Fibroblast of lung (primary cell): Measurements from ENCODE around the gene SCEL. TPM values are rescaled to one million over a fixed set of nuclear protein-coding genes. Genes with fewer than 3 reads are reported as not detected.

ENCODE experiments used
- DNase-seq, 2 donors: peaks; one replicate each; pipeline versions ENCODE4 v3.0.0 to v3.0.0-alpha.2; 2010; ENCODE audit warnings: low read depth in 2 of 2
- H2AFZ ChIP-seq: 2 replicates; pipeline ENCODE4 v1.5.1; 2012; ENCODE audit warnings: low read length, control low read depth, inconsistent platforms
- H3K27ac ChIP-seq: 2 replicates; pipeline ENCODE4 v1.5.1; 2011; ENCODE audit warnings: low read length, control low read depth; ENCODE audit not compliant: insufficient read depth
- H3K27me3 ChIP-seq: 2 replicates; pipeline ENCODE4 v1.5.1; 2011; ENCODE audit warnings: mild to moderate bottlenecking, low read length; ENCODE audit not compliant: control insufficient read depth, insufficient read depth
- H3K36me3 ChIP-seq: 2 replicates; pipeline ENCODE4 v1.5.1; 2011; ENCODE audit warnings: low read length; ENCODE audit not compliant: control insufficient read depth, insufficient read depth
- H3K4me1 ChIP-seq: 2 replicates; pipeline ENCODE4 v1.5.1; 2011; ENCODE audit warnings: low read length; ENCODE audit not compliant: control insufficient read depth, insufficient read depth; ENCODE audit errors: extremely low read depth
- H3K4me2 ChIP-seq: 2 replicates; pipeline ENCODE4 v1.5.1; 2011; ENCODE audit warnings: low read length, control low read depth; ENCODE audit not compliant: insufficient read depth; ENCODE audit errors: extremely low read depth
- H3K4me3 ChIP-seq, 4 experiments: fragments of 200-600 bp in 1 of 4; sonication (generic) in 1 of 4; replicated peaks in 1 of 4; 2 replicates each; pipeline ENCODE4 v1.5.1; 2011 to 2016; ENCODE audit warnings: low read length in 4 of 4, low read depth in 3 of 4, mild to moderate bottlenecking in 3 of 4, control low read depth in 2 of 4, inconsistent platforms in 1 of 4, mixed read lengths in 1 of 4; ENCODE audit not compliant: insufficient read depth in 1 of 4; ENCODE audit errors: control extremely low read depth in 1 of 4
- H3K79me2 ChIP-seq: 2 replicates; pipeline ENCODE4 v1.5.1; 2012; ENCODE audit warnings: mild to moderate bottlenecking, low read length, inconsistent platforms; ENCODE audit not compliant: control insufficient read depth, insufficient read depth
- H3K9ac ChIP-seq: 2 replicates; pipeline ENCODE4 v1.5.1; 2011; ENCODE audit warnings: mild to moderate bottlenecking, low read length, control low read depth; ENCODE audit not compliant: insufficient read depth
- H3K9me3 ChIP-seq: 2 replicates; pipeline ENCODE4 v1.5.1; 2012; ENCODE audit warnings: low read depth, low read length; ENCODE audit not compliant: control insufficient read depth, insufficient read depth
- H4K20me1 ChIP-seq: 2 replicates; pipeline ENCODE4 v1.5.1; 2011; ENCODE audit warnings: low read length; ENCODE audit not compliant: control insufficient read depth, insufficient read depth; ENCODE audit errors: extremely low read depth
- EZH2 ChIP-seq: IDR thresholded peaks from 2 replicates; pipeline ENCODE4 v1.5.1; 2012; ENCODE audit warnings: low read length, control low read depth, mild to moderate bottlenecking; ENCODE audit errors: missing control alignments
- polyA plus RNA-seq, 2 donors: library from polyadenylated mRNA; depleted of rRNA in 1 of 2; stranded (reverse) in 1 of 2; unstranded in 1 of 2; fragments of >200 nt; gene quantifications; 2 replicates each; pipeline ENCODE4 v1.2.1, GENCODE V29; 2011 to 2012; ENCODE audit warnings: missing spikeins in 1 of 2
- total RNA-seq: library from RNA; depleted of rRNA; stranded (reverse); fragments of >200 nt; gene quantifications from 2 replicates; pipeline ENCODE4 v1.2.1, GENCODE V29; 2014
- TF ChIP-seq, protein P1 (sequence below), 2 donors: IDR thresholded peaks in 1 of 2; conservative IDR thresholded peaks in 1 of 2; 1 replicate in 1 of 2; 2 replicates in 1 of 2; pipeline ENCODE4 v1.5.1; 2011 to 2012; ENCODE audit warnings: low read length in 2 of 2, control low read depth in 1 of 2, inconsistent platforms in 1 of 2, low read depth in 1 of 2, mild to moderate bottlenecking in 1 of 2

Gene SCEL
- total and polyA plus RNA-seq, 2 donors (not counting 1 experiment from before 2014, with no cell fraction given), result not detected

DNA sequence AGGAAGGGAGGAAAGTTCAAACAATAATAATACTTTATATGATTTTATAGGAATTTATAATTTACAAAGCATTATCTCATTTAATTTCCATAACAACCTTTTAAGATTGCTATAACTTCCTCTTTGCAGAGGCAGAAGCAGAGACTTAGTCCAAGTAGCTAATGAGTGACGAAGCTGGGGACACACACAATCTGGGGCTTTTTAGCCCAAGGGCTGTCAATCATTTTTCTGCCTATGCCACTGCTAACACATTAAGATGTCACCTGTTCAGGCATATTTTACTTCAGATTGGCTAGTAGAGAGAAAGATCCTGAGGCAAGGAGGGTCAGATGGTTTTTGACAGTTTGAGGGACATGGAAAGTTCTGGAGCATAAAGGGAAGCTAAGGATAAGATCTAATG lies 12.6 kb downstream of the SCEL start:
- H3K27me3 ChIP-seq, result no peaks in the 10 kb centered on the region
- no peak overlapping the region for H3K27ac ChIP-seq
- DNase-seq, result no peak
- no peaks in the 10 kb centered on the region for H3K79me2 ChIP-seq
- no peaks in the 10 kb centered on the region for H3K36me3 ChIP-seq
- H3K4me3 ChIP-seq, result no peak overlapping the region
- H3K4me1 ChIP-seq, result no peaks in the 10 kb centered on the region
- H2AFZ ChIP-seq, result no peak overlapping the region
- H3K9me3 ChIP-seq, result no peaks in the 10 kb centered on the region
- H3K9ac ChIP-seq, result no peak overlapping the region
- no peaks in the 10 kb centered on the region for H4K20me1 ChIP-seq
- no peak overlapping the region for H3K4me2 ChIP-seq
- no peak for TF ChIP-seq EZH2
- TF ChIP-seq, protein P1, sequence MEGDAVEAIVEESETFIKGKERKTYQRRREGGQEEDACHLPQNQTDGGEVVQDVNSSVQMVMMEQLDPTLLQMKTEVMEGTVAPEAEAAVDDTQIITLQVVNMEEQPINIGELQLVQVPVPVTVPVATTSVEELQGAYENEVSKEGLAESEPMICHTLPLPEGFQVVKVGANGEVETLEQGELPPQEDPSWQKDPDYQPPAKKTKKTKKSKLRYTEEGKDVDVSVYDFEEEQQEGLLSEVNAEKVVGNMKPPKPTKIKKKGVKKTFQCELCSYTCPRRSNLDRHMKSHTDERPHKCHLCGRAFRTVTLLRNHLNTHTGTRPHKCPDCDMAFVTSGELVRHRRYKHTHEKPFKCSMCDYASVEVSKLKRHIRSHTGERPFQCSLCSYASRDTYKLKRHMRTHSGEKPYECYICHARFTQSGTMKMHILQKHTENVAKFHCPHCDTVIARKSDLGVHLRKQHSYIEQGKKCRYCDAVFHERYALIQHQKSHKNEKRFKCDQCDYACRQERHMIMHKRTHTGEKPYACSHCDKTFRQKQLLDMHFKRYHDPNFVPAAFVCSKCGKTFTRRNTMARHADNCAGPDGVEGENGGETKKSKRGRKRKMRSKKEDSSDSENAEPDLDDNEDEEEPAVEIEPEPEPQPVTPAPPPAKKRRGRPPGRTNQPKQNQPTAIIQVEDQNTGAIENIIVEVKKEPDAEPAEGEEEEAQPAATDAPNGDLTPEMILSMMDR (conservative IDR thresholded peaks at IDR 0.05 in 1 of 2, IDR thresholded peaks at IDR 0.05 in 1 of 2; ENCODE audit: low read depth in 1 of 2, low read length in 2 of 2), result no peak

DNA sequence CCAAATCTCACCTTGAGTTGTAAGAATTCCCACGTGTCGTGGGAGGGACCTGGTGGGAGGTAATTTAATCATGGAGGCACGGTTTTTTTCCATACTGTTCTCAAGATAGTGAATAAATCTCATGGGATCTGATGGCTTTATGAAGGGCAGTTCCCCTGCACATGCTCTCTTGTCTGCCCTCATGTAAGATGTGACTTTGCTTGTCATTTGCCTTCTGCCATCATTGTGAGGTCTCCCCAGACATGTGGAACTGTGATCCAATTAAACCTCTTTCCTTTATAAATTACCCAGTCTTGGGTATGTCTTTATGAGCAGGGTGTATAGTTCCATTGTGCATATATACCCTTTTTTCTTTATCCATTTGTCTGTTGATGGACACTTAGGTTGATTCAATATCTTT lies 13.1 kb downstream of the SCEL start:
- H3K4me2 ChIP-seq, result no peak overlapping the region
- H3K4me3 ChIP-seq, result no peak overlapping the region
- no peaks in the 10 kb centered on the region for H3K27me3 ChIP-seq
- no peak for TF ChIP-seq EZH2
- TF ChIP-seq, protein P1 (conservative IDR thresholded peaks at IDR 0.05 in 1 of 2, IDR thresholded peaks at IDR 0.05 in 1 of 2; ENCODE audit: low read depth in 1 of 2, low read length in 2 of 2), result no peak
- no peaks in the 10 kb centered on the region for H4K20me1 ChIP-seq
- no peaks in the 10 kb centered on the region for H3K4me1 ChIP-seq
- no peak overlapping the region for H3K9ac ChIP-seq
- no peaks in the 10 kb centered on the region for H3K79me2 ChIP-seq
- no peak overlapping the region for H3K27ac ChIP-seq
- no peak overlapping the region for H2AFZ ChIP-seq
- no peak for DNase-seq
- no peaks in the 10 kb centered on the region for H3K36me3 ChIP-seq
- H3K9me3 ChIP-seq, result no peaks in the 10 kb centered on the region

DNA sequence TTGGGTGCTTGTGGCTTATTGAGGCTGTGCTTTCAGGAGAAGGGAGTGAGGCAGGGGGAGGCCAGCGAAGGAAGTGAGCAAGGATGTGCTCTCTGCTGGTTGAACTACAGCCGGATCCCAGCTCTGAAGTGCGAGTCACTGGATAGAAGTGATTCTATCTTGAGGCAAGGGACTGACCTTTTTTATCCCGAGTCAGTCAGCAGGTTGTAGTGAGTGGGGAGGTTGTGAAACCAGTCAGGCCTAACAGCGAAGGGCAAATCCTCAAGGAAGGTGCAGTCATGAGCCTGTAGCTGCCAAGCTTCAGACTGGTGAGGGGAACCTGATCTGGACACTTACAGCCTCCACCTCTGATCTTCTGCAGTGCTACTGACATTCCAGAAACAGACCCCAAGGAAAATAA lies 18.6 kb downstream of the SCEL start:
- Histone ChIP-seq H3K9me3 (no peaks in the 10 kb centered on the region), H3K27ac (no peak overlapping the region), H3K4me3 (no peak overlapping the region), H3K27me3 (no peaks in the 10 kb centered on the region), H3K36me3 (no peaks in the 10 kb centered on the region), H2AFZ (no peak overlapping the region), H3K79me2 (no peaks in the 10 kb centered on the region), H4K20me1 (no peaks in the 10 kb centered on the region), H3K9ac (no peak overlapping the region), H3K4me1 (no peaks in the 10 kb centered on the region), H3K4me2 (no peak overlapping the region)
- no peak for TF ChIP-seq EZH2
- TF ChIP-seq, protein P1 (conservative IDR thresholded peaks at IDR 0.05 in 1 of 2, IDR thresholded peaks at IDR 0.05 in 1 of 2; ENCODE audit: low read depth in 1 of 2, low read length in 2 of 2), result no peak
- DNase-seq, result no peak
